Transverse colon (tissue), 4 donors: ENCODE measurements around the gene LRRC46. TPM values are rescaled to one million over a fixed set of nuclear protein-coding genes. Genes with fewer than 3 reads are reported as not detected.
A peak's percentile ranks its signal among the peaks of the same experiment; 100 is the strongest.

Source experiments
- DNase-seq: peaks from one replicate; pipeline ENCODE4 v3.0.0-alpha.2; 2019
- H3K27ac ChIP-seq, 4 donors: fragments of 200-600 bp; sonication (generic); 2 replicates each; pipeline ENCODE4 v1.5.1; 2016 to 2018; ENCODE audit warnings: inconsistent platforms in 4 of 4
- H3K27me3 ChIP-seq: fragments of 200-600 bp; sonication (generic); 2 replicates; pipeline ENCODE4 v1.5.1; 2017; ENCODE audit warnings: inconsistent platforms
- H3K36me3 ChIP-seq, 4 donors: fragments of 200-600 bp; sonication (generic); 2 replicates each; pipeline ENCODE4 v1.5.1; 2017 to 2019; ENCODE audit warnings: inconsistent platforms in 4 of 4
- H3K4me1 ChIP-seq, 4 donors: fragments of 200-600 bp; sonication (generic); 2 replicates each; pipeline ENCODE4 v1.5.1; 2017 to 2020; ENCODE audit warnings: inconsistent platforms in 4 of 4
- H3K4me3 ChIP-seq, 4 donors: fragments of 200-600 bp; sonication (generic); 1 replicate in 1 of 4; 2 replicates in 3 of 4; pipeline versions ENCODE4 v1.5.1 to v1.6.1; 2017 to 2019; ENCODE audit warnings: inconsistent platforms in 4 of 4
- H3K9me3 ChIP-seq, 2 donors: fragments of 200-600 bp; sonication (generic); 2 replicates each; pipeline ENCODE4 v1.5.1; 2017 to 2019; ENCODE audit warnings: inconsistent platforms in 2 of 2
- CTCF ChIP-seq, 5 experiments: fragments of 200-600 bp in 3 of 5; fragments of 450-650 bp in 2 of 5; sonication (generic) in 3 of 5; IDR thresholded peaks; 1 replicate in 2 of 5; 2 replicates in 3 of 5; pipeline ENCODE4 v1.5.1; 2016 to 2017; ENCODE audit warnings: antibody characterized with exemption in 5 of 5, inconsistent platforms in 3 of 5, mild to moderate bottlenecking in 2 of 5, moderate library complexity in 1 of 5
- EP300 ChIP-seq: sonication (generic); formaldehyde crosslinking; IDR thresholded peaks from one replicate; pipeline ENCODE4 v1.6.1; 2017; ENCODE audit warnings: antibody characterized with exemption, low read depth
- POLR2A ChIP-seq: fragments of 450-650 bp; IDR thresholded peaks from one replicate; pipeline ENCODE4 v1.6.1; 2016; ENCODE audit warnings: antibody characterized with exemption, mild to moderate bottlenecking, moderate library complexity
- POLR2AphosphoS5 ChIP-seq, 3 donors: sonication (generic); formaldehyde crosslinking; IDR thresholded peaks; one replicate each; pipeline ENCODE4 v1.6.1; 2016; ENCODE audit warnings: antibody characterized with exemption in 3 of 3
- WGBS, 2 donors: methylation state at CpG; one replicate each; pipeline ENCODE4 v1.1.5; 2018; ENCODE audit warnings: low coverage in 1 of 2; 5-methylcytosine and 5-hydroxymethylcytosine counted together
- in situ Hi-C, 4 donors: fragments of 200-750 bp; cut with MboI; loops; one replicate each; pipeline versions ENCODE4 v1.15.0 to v1.15.1; 2017; ENCODE audit warnings: low sequenced_read_pairs in 3 of 4, low pct_ligation_motif_present in 1 of 4, low pct_unique_long_range_greater_than_20kb in 1 of 4
- intact Hi-C: fragments of 100-400 bp; cut with DNase I; formaldehyde crosslinking; loops from one replicate; pipeline ENCODE4 v1.15.1; 2023; ENCODE audit warnings: low total_unique reads
- total RNA-seq, 4 donors: library from RNA; depleted of rRNA; stranded (reverse); fragments of >200 nt; gene quantifications; one replicate each; pipeline ENCODE4 v1.1.0, GENCODE V29; 2016

Gene LRRC46
- total RNA-seq, 4 donors from 2014 or later, result 0.48 to 0.80 TPM; not detected in 2

- H3K27me3 ChIP-seq, result peaks cover 92% of the 10 kb centered on the region
- H3K36me3 ChIP-seq, result no peaks in the 10 kb centered on the region
- WGBS, 2 donors, result 42% methylated on average over 9 of the region's 9 CpGs; no CpG with 5 or more reads in 1 of the 2 donors
- peak overlapping the region in 3 of 4 donors; percentile 68 to 74 (median 72) for H3K27ac ChIP-seq
- no peaks in the 10 kb centered on the region for H3K9me3 ChIP-seq
- DNase-seq, result no peak
- peaks cover 4 to 24% (median 14%) of the 10 kb centered on the region in 4 donors for H3K4me1 ChIP-seq
- in situ Hi-C loops, result no loop called here
- intact Hi-C loops, result no loop called here
- peak overlapping the region in 3 of 4 donors; percentile 40 to 55 (median 45) for H3K4me3 ChIP-seq
- no peak for TF ChIP-seq EP300
- TF ChIP-seq CTCF (IDR thresholded peaks at IDR 0.05), result no peak
- TF ChIP-seq POLR2AphosphoS5 (IDR thresholded peaks at IDR 0.05), result no peak
- no peak for TF ChIP-seq POLR2A
These were observed 18.9 kb downstream of the LRRC46 start for GRCh38 chr17:47850373-47850691.

- no peaks in the 10 kb centered on the region for H3K36me3 ChIP-seq
- WGBS, 2 donors, result 11% methylated on average over 56 of the region's 71 CpGs; no CpG with 5 or more reads in 1 of the 2 donors
- H3K9me3 ChIP-seq, result no peaks in the 10 kb centered on the region
- TF ChIP-seq EP300 (no peak), CTCF (IDR thresholded peaks at IDR 0.05) (peak in 2 of 5 experiments; percentile 31 to 49), POLR2A (peak; percentile 71), POLR2AphosphoS5 (IDR thresholded peaks at IDR 0.05) (peak; percentile 71 to 87 (median 74))
- H3K27me3 ChIP-seq, result peaks cover 92% of the 10 kb centered on the region
- H3K4me3 ChIP-seq, result peak within 1 kb of the TSS; percentile 14 to 55 (median 42)
- DNase-seq, result peak; percentile 91
- intact Hi-C loops (no loop called here), in situ Hi-C loops (no loop called here)
- H3K4me1 ChIP-seq, result peaks cover 4 to 24% (median 14%) of the 10 kb centered on the region in 4 donors
- H3K27ac ChIP-seq, result peak within 1 kb of the TSS in 3 of 4 donors; percentile 68 to 74 (median 72)
These were observed 19.5 kb downstream of the LRRC46 start, which contains the start of gene SP6 for GRCh38 chr17:47850692-47851573. SP6 (minus strand) TSS chr17:47851163; CDS start chr17:47848429, 2,734 bp downstream.

- Histone ChIP-seq H3K27me3 (peaks cover 92% of the 10 kb centered on the region), H3K4me3 (peak overlapping the region in 1 of 4 donors; percentile 55), H3K36me3 (no peaks in the 10 kb centered on the region), H3K27ac (no peak overlapping the region), H3K4me1 (peaks cover 4 to 24% (median 14%) of the 10 kb centered on the region in 4 donors), H3K9me3 (no peaks in the 10 kb centered on the region)
- TF ChIP-seq POLR2AphosphoS5 (IDR thresholded peaks at IDR 0.05) (no peak), EP300 (no peak), POLR2A (no peak), CTCF (IDR thresholded peaks at IDR 0.05) (no peak)
- in situ Hi-C loops, result no loop called here
- intact Hi-C loops, result no loop called here
- 53 to 83% methylated on average over 1 to 11 of the region's 11 CpGs for WGBS, 2 donors
- DNase-seq, result no peak
These were observed 20.3 kb downstream of the LRRC46 start for GRCh38 chr17:47851764-47852112.

- H3K4me1 ChIP-seq, result peaks cover 4 to 24% (median 14%) of the 10 kb centered on the region in 4 donors
- intact Hi-C loops (no loop called here), in situ Hi-C loops (no loop called here)
- H3K9me3 ChIP-seq, result no peaks in the 10 kb centered on the region
- H3K27ac ChIP-seq, result no peak overlapping the region
- DNase-seq, result no peak
- no peaks in the 10 kb centered on the region for H3K36me3 ChIP-seq
- no peak overlapping the region for H3K4me3 ChIP-seq
- WGBS, 2 donors, result 49 to 51% methylated on average over 22 to 32 of the region's 32 CpGs
- no peak for TF ChIP-seq POLR2AphosphoS5 (IDR thresholded peaks at IDR 0.05)
- TF ChIP-seq CTCF (IDR thresholded peaks at IDR 0.05), result no peak
- TF ChIP-seq POLR2A, result no peak
- TF ChIP-seq EP300, result no peak
- peaks cover 92% of the 10 kb centered on the region for H3K27me3 ChIP-seq
These were observed 20.9 kb downstream of the LRRC46 start for GRCh38 chr17:47852113-47852949.
